Suppressor macrophage (primary cell): ENCODE results near the gene VEGFB.

Experiments used
- DNase-seq, 4 experiments: peaks; one replicate each; pipeline ENCODE4 v3.0.0-alpha.2; 2020 to 2022

The VEGFB gene

GRCh38 chr11:64284962-64285884 lies 50.8 kb downstream of the VEGFB start, which contains the start of gene GPR137:
TSS of gene GPR137 (plus strand) at chr11:64285848. CDS start at chr11:64286525, 677 bp downstream.
- DNase-seq = peak; percentile 84 to 95 (median 91)

GRCh38 chr11:64285885-64286800 lies 51.8 kb downstream of the VEGFB start:
- peak in 1 of 4 experiments; percentile 14 for DNase-seq

- DNase-seq = no peak
These were observed 52.4 kb downstream of the VEGFB start for GRCh38 chr11:64286801-64287159.

- no peak for DNase-seq
These were observed 53.4 kb downstream of the VEGFB start for GRCh38 chr11:64287676-64288352.

GRCh38 chr11:64288353-64288750 lies 54.0 kb downstream of the VEGFB start:
- DNase-seq = no peak
